GM18519 (cell line): Measurements from ENCODE around the gene PI4K2B.
"Not testable (repeated sequence)": the region's sequence is repeated elsewhere in the genome, so short reads cannot be mapped to it uniquely, and the experiment has no call there.

Experiments
- ATAC-seq: cut with Tn5 transposase; IDR thresholded peaks from one replicate; pipeline ENCODE4 v1.9.1; 2021; ENCODE audit warnings: mild to moderate bottlenecking, moderate library complexity; ENCODE audit not compliant: unreplicated experiment, low FRiP score

PI4K2B gene

DNA sequence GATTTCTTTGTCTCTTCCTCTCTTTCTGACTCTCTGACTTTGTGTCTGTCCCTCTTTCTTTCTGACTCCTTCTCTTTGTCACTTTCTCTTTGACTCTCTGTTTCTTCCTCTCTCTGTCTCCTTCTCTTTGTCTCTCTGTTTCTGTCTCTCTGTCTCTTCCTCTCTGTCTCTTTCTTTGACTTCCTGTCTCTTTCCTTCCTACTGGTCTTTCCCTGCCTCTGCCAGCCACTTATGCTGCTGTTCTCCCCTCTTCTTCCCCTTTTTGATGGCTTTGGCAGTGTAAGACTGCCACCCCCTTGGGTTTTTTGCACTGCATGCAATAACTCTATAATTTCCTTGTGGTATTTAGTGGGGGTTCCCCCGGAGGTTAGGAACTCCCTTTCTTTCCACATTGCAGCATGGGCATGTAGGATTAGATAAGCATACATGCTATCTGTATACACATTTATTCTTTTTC lies 6.9 kb downstream of the PI4K2B start:
- ATAC-seq: not testable (repeated sequence)

DNA sequence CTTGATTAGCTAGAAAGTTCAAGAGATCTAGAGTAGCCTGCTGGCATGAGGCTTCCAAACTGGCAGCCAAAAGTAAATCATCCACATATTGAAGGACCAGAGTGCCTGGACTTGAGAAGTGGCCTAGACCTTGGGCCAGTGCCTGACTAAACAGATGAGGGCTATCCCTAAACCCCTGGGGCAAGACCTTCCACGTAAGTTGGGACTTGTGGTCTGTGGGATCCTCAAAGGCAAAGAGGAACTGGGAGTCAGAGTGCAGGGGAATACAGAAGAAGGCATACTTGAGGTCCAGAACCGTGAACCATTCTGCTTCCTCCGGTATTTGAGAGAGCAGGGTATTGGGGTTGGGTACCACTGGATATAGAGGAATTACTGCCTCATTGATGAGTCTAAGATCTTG lies 8.4 kb downstream of the PI4K2B start:
- ATAC-seq: not testable (repeated sequence)

DNA sequence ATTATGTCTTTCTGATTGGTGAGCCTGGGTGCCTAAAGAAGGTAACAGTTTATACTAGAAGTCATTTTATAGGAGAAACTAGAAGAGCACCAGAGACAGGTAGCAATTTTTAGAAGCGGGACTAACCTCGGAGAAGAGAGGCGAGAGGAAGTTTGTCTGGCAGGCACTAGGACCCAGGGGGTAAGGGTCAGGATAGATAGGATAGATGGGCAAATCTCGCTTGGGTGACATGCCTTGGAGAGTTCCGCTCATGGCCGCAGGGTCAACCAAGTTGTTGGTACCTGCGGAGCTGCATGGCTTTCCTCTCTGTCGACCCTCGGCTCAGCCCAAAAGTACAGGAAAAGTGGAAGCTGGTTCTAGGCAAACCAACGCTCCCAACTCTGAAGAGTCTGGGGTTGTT lies 11.3 kb downstream of the PI4K2B start:
- ATAC-seq: no peak

DNA sequence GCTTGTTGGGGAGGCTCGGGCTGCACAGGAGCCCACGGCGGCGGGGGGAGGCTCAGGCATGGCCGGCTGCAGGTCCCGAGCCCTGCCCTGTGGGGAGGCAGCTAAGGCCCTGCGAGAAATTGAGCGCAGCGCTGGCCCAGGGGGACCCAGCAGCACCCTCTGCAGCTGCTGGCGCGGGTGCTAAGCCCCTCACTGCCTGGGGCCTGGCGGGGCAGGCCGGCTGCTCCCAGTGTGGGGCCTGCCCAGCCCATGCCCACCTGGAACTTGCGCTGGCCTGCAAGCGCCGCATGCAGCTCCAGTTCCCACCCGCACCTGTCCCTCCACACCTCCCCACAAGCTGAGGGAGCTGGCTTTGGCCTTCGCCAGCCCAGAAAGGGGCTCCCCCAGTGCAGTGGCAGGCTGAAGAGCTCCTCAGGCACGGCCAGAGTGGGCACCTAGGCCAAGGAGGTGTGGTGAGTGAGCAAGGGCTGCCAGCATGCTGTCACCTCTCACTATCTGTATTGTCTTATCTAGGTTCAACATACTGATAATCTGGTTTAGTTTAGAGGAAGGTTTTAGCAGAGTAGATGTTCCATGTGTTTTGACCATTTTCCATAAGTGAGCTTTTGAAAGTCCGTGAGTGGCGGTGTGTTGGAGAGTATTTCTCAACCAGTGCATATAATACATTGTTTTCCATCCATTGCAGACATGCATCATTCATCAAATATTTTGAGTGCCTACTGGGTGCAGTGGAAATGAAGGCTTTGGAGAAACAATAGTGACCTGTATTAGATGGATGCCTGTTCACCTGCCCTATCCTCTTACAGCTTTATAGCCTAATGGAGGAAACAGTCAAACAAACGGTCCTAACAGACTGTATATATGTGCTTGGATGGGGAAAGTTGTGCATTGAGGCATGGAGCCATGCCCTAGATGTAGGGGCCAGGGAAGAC lies 13.1 kb downstream of the PI4K2B start:
- ATAC-seq: no peak

DNA sequence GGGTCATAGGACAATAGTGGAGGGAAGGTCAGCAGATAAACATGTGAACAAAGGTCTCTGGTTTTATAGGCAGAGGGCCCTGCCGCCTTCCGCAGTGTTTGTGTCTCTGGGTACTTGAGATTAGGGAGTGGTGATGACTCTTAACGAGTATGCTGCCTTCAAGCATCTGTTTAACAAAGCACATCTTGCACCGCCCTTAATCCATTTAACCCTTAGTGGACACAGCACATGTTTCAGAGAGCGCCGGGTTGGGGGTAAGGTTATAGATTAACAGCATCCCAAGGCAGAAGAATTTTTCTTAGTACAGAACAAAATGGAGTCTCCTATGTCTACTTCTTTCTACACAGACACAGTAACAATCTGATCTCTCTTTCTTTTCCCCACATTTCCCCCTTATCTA lies 15.0 kb downstream of the PI4K2B start:
- ATAC-seq: not testable (repeated sequence)

DNA sequence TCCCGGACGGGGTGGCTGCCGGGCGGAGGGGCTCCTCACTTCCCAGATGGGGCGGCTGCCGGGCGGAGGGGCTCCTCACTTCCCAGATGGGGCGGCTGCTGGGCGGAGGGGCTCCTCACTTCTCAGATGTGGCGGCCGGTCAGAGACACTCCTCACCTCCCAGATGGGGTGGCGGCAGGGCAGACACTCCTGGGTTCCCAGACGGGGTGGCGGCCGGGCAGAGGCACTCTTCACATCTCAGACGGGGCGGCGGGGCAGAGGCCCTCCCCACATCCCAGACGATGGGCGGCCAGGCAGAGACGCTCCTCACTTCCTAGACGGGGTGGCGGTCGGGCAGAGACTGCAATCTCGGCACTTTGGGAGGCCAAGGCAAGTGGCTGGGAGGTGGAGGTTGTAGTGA lies 15.7 kb downstream of the PI4K2B start:
- ATAC-seq: not testable (repeated sequence)

DNA sequence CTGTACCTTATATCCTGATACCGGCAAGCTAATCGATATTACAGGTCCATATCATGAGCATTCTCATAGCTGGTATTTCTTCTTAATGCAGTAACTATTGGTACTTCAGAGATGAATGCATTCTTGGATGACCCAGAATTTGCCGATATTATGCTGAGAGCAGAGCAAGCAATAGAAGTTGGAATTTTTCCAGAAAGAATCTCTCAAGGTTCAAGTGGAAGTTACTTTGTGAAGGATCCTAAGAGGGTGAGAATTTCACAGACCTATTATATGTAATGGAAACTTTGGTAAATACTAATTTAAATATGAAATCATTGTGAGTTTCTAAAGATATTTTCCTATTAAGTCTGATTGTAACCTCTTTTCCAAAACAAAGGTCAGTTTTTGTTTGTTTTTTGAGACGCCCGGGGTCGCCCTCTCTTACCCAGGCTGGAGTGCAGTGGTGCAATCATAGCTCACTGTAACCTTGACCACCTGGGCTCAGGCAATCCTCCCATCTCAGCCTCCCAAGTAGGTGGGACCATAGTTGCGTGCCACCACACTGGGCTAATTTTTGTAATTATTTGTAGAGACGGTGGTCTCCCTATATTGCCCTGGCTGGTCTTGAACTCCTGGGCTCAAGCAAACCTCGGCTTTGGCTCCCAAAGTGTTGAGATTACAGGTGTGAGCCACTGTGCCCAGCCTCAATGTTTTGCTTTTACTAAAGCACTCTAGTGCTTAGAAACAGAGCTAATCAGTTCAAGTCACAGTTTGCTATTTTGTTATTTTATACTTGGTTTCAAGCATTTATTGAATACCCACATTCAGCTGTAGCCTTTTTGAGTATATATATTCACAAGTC lies 18.6 kb downstream of the PI4K2B start:
- no peak for ATAC-seq

DNA sequence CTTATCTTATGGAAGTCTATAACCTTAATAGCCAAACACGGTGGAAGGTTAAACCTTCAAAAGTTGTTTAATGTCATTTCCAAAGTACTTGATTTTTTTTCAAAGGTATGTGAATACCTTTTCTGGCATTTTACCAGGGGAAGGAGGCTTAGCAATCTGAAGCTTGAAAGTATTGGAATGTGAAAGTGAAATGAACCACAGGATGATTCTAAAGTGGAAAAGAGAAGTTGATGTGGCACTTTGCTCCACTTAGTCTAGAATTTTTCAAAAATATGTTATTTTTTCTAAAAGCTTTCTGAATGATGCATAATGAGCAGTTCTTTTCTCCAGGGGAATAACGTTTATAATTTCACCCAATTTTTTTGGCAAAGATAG lies 19.2 kb downstream of the PI4K2B start:
- ATAC-seq: no peak

DNA sequence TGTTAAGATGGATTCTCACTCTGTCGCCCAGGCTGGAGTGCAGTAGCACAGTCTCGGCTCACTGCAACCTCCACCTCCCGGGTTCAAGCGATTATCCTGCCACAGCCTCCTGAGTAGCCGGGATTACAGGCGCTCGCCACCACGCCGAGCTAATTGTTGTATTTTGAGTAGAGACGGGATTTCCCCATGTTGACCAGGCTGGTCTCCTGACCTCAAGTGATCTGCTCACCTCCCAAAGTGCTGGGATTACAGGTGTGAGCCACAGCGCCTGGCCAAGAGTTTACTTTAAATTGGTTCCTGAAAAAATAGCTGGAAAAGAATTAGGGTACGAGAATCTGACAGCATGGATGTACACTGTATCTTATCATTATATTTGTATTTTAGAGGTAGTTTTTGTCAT lies 20.0 kb downstream of the PI4K2B start:
- ATAC-seq: not testable (repeated sequence)

DNA sequence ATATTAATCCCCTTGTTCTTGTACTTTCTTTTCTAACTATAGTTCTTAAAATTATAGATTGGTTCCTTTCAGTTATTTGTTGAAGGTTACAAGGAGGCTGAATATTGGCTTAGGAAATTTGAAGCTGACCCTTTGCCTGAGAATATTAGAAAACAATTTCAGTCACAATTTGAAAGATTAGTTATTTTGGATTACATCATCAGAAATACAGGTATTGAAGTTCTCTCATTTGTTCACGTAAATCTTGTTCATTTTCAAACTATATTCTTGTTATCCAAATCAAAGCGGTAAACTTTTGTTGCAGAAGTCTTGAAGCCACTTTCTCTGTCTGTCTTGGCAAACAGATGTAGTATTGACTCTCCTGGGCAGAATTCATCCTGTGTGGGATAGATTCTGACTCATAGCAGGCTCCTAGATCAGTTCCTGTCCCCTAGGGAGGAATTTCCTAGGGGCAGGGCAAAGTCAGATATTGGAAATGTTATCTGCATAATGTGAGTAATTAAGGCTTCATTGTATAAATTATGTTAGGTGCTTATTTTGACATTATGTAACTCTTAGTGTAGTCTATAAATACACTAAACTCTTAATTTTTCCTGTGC lies 25.2 kb downstream of the PI4K2B start:
- no peak for ATAC-seq

DNA sequence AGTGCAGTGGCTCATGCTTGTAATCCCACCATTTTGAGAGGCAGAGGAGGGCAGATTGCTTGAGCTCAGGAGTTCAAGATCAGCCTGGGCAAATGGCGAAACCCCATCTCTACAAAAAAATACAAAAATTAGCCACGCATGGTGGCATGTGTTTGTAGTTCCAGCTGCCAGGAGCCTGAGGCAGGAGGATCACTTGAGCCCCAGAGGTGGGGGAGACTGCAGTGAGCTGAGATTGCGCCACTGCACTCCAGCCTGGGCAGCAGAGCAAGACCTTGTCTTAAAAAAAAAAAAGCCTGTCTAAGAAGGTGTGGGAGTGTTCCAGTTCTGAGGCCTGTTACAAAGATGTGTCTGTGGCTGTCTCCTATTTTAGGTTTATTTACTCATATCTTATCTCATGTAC lies 38.0 kb downstream of the PI4K2B start:
- no peak for ATAC-seq

DNA sequence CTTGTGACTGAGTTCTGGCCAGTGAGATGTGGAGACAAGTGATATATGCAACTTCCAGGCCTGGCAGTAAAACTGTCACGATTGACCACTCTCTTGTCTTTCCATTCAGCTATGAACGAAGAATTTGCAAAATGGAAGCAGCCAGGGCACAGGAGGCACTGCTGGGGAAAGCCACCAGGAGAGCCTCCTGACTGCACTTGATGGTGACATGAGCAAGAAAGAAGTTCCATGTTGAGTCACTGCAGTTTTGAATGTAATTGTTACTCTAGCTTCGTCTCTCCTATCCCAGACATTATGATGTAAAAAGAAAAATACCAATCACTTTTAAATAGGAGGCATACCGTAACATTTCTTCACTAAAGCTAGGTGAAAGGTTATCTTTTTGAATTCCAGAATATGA lies 46.4 kb downstream of the PI4K2B start:
- ATAC-seq: no peak

DNA sequence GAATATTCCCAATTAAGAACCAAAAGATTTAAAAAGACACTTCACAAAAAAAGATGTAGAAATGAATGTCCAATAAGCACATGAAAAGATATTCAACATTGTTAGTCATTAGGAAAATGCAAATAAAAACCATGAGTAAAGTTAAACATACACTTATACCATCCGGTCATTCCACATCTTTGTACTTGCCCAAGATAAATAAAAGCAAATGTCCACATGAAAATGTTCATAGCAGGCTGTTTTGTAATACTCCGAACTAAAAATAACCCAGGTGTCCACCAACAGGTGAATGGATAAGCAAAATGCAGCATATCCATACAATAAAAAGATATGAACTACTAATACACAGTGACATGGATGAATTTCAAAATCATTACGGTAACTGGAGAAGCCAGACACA lies 50.1 kb downstream of the PI4K2B start:
- ATAC-seq: no peak

DNA sequence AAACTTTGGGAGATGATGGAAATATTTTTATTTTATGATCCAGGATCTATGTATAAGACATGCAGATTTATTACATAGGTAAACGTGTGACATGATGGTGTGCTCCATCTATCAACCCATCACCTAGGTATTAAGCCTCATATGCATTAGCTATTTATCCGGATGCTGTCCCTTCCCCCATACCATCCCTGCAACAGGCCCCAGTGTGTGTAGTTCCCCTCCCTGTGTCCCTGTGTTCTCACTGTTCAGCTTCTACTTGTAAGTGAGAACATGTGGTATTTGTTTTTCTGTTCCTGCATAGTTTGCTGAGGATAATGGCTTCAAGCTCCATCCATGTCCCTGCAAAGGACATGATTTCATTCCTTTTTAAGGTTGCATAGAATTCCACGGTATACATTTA lies 50.6 kb downstream of the PI4K2B start:
- no peak for ATAC-seq

DNA sequence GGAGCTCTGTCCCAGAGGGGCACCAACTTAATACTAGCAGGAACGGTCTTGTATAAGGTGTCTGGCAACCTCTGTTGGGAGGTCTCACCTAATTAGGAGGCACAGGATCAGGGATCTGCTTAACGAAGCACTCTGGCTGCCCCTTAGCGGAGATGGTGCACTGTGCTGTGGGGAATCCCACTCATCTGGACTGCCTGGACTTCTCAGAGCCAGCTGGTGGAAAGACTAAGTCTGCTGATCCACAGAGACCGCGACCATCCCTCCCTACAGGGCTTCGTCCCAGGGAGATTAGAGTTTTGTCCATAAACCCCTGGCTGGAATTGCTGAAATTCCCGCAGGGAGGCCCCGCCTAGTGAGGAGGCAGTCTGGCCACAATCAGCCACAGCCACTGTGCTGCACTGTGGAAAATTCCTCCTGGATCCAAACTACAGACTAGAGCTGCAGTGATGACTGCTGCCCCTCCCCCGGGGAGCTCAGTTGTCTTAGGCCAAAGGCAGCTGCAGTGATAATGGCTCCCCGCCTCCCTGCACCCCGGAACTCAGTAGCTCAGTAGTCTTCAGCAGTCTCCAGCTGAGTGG lies 56.7 kb downstream of the PI4K2B start:
- no peak for ATAC-seq

DNA sequence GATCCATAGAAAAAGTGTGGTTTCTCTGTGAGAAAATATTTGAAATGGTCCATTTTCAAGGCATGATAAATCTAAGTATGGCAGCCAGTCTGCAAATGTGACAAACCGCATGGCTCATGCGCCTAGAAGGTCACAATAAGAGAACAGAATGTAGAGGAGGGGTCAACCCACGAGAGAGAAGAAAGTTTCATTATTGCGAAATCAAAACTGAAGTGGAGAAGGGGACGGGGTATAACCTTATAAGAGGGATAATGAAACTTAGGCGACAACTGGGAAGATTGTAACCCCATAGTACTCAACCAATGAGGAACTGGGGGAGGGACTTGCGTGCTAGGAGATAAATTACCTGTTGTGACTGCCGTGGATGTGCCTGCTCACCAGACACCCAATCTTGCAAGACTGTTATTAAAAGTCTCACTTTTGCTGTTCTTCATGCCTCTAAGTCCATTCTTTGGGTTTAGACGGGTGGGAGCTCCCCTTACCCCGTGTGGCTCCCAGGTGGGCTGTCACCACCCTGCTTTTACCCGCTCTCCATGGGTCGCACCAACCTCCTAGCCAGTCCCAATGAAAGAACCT lies 57.4 kb downstream of the PI4K2B start:
- no peak for ATAC-seq

DNA sequence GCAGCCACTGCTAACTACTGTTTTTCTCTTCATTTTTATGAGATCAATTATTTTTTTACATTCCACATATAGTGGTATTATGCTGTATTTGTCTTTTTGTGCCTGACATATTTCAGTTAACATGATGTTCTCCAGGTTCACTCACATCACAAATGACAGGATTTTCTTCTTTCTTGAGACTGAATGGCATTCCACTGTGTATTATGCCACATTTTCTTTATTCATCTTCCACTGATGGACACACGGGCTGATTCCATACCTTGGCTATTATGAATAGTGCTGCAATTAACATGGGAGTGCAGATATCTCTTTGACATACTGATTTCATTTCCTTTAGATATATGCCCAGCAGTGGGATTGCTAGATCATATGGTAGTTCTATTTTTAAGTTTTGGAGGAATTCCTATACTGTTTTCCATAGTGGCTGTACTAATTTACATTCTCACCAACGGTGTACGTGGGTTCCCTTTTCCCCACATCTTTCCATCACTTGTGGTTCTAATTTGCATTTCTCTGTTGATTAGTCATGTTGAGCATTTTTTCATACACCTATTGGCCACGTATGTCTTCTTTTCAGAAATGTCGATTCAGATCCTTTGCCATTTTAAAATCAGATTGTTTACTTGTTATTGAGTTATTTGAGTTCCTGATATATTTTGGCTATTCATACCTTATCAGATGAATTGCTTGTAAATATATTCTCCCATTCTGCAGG lies 63.9 kb downstream of the PI4K2B start:
- ATAC-seq: no peak

DNA sequence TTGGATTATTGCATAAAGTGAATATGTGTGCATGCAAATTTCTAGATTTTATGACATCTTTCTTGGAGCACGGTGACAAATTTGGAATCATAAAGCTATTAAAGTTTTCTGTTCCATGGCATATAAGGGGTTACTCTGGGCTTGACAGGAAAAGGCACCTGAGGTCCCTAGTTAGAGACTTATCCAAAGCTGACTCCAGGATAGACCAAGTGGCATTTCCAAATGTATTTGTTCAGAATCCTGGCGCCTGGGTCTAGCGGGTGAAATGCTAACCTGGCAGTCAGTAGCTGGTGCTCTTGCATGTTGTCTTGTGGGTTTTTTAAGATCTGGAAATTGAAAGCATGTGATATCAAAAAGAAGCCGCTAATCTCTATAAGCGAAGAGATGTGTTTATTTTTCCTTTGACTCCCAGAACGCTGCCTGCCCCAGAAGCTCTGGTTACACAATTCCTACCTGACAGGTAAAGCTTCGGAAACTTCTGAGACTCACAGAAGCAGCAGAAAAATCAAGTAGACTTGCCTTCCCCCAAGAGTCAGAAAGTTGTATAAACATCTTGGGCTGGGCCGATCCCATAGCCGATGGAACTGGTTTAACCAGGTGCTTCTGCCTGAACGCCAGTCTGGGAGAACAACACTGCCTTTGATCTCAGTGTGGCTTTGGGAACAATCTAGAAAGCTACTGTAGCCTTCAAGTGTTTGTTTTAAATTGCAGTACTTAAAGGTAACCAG lies 65.8 kb downstream of the PI4K2B start:
- no peak for ATAC-seq

DNA sequence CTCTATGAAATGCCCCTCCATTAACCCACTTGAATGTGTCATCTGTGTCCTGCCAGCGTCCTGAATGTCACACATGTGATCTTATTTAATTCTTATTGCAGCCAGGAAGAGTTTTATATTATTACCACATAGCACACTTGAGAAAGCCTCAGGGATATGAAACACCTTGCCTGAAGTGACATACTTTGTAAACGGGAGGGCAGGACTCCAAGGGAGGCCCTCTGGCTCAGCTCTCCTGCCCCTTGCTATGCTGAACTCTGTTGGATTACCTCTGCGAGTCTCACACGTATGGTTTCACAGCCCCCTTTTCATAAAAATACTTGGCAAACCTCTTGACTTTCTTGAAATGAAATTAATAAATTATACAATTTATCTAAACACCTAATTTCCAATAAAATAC lies 67.6 kb downstream of the PI4K2B start:
- ATAC-seq: no peak
